IMR-90 (cell line): Measurements from ENCODE around the gene HLA-F. TPM values are rescaled to one million over a fixed set of nuclear protein-coding genes. Genes with fewer than 3 reads are reported as not detected.
A peak's percentile ranks its signal among the peaks of the same experiment; 100 is the strongest.

Experiments used
- ATAC-seq: fragments of 200-7000 bp; cut with Tn5 transposase; 2 replicates; pipeline ENCODE4 v1.9.1; 2020; ENCODE audit warnings: low read depth, mild to moderate bottlenecking, moderate library complexity
- BruUV-seq: library from RNA; stranded (reverse); fragments of 400-500 nt; replicated peaks from 2 replicates; lab custom pipeline; 2021; lab: Mats Ljungman, UMichigan
- CTCF ChIA-PET: fragments of 300-600 bp; formaldehyde crosslinking; extraction: SDS; loops from one replicate; lab custom pipeline; 2021; ENCODE audit warnings: antibody characterized with exemption; lab: Yijun Ruan, JAX
- POLR2A ChIA-PET: fragments of 300-600 bp; sonication (Branson Sonifier 250); formaldehyde crosslinking; loops from one replicate; lab custom pipeline; 2022; ENCODE audit warnings: antibody characterized with exemption; ENCODE audit not compliant: unreplicated experiment; lab: Charles Lee
- DNase-seq: peaks from one replicate; pipeline ENCODE4 v3.0.0; 2013
- H2AFZ ChIP-seq: replicated peaks from 2 replicates; pipeline ENCODE3; 2013; ENCODE audit warnings: low read length, mild to moderate bottlenecking; ENCODE audit not compliant: poor library complexity
- H2AK5ac ChIP-seq: 2 replicates; pipeline ENCODE4 v1.6.1; 2013; ENCODE audit warnings: low read depth, low read length, inconsistent platforms
- H2AK9ac ChIP-seq: replicated peaks from 2 replicates; pipeline ENCODE3; 2013; ENCODE audit warnings: mild to moderate bottlenecking, low read depth, low read length, moderate library complexity; ENCODE audit not compliant: poor library complexity
- H2BK120ac ChIP-seq: 2 replicates; pipeline ENCODE4 v1.6.1; 2013; ENCODE audit warnings: low read depth, low read length, inconsistent platforms
- H2BK15ac ChIP-seq: 3 replicates; pipeline ENCODE4 v1.6.1; 2013; ENCODE audit warnings: low read depth, low read length, inconsistent platforms
- H2BK20ac ChIP-seq: 2 replicates; pipeline ENCODE4 v1.6.1; 2013; ENCODE audit warnings: low read depth, mild to moderate bottlenecking, inconsistent platforms, low read length, moderate library complexity
- H2BK5ac ChIP-seq: 2 replicates; pipeline ENCODE4 v1.6.1; 2013; ENCODE audit warnings: mild to moderate bottlenecking, low read depth, low read length, inconsistent platforms; ENCODE audit not compliant: poor library complexity, severe bottlenecking
- H3K14ac ChIP-seq: replicated peaks from 2 replicates; pipeline ENCODE4 v1.6.1; 2013; ENCODE audit warnings: low read depth, low read length, inconsistent platforms
- H3K18ac ChIP-seq: 2 replicates; pipeline ENCODE4 v1.6.1; 2013; ENCODE audit warnings: low read depth, low read length, control low read depth
- H3K23ac ChIP-seq: 2 replicates; pipeline ENCODE4 v1.6.1; 2013; ENCODE audit warnings: low read depth, low read length, inconsistent platforms
- H3K27ac ChIP-seq: 2 replicates; pipeline ENCODE4 v1.5.1; 2013; ENCODE audit warnings: mild to moderate bottlenecking, control low read depth, low read length; ENCODE audit not compliant: insufficient read depth
- H3K27me3 ChIP-seq: 2 replicates; pipeline ENCODE4 v1.6.1; 2013; ENCODE audit warnings: low read length; ENCODE audit not compliant: control insufficient read depth, insufficient read depth
- H3K36me3 ChIP-seq: 2 replicates; pipeline ENCODE4 v1.6.1; 2013; ENCODE audit warnings: low read length, mixed read lengths; ENCODE audit not compliant: control insufficient read depth, insufficient read depth
- H3K4ac ChIP-seq: 2 replicates; pipeline ENCODE4 v1.6.1; 2013; ENCODE audit warnings: low read depth, low read length, inconsistent platforms
- H3K4me1 ChIP-seq: 2 replicates; pipeline ENCODE4 v1.6.1; 2013; ENCODE audit warnings: low read length, mixed read lengths; ENCODE audit not compliant: control insufficient read depth, insufficient read depth
- H3K4me2 ChIP-seq: 2 replicates; pipeline ENCODE4 v1.6.1; 2013; ENCODE audit warnings: low read depth, mild to moderate bottlenecking, control low read depth, low read length, moderate library complexity
- H3K4me3 ChIP-seq: 2 replicates; pipeline ENCODE4 v1.5.1; 2013; ENCODE audit warnings: low read depth, mild to moderate bottlenecking, control low read depth, low read length, moderate library complexity; ENCODE audit not compliant: insufficient read depth
- H3K56ac ChIP-seq: 2 replicates; pipeline ENCODE4 v1.6.1; 2013; ENCODE audit warnings: low read length, inconsistent platforms; ENCODE audit not compliant: insufficient read depth; ENCODE audit errors: extremely low read depth
- H3K79me1 ChIP-seq, 2 experiments: 2 replicates each; pipeline ENCODE4 v1.6.1; 2013; ENCODE audit warnings: low read length in 2 of 2, inconsistent platforms in 1 of 2, low read depth in 1 of 2
- H3K9ac ChIP-seq: 2 replicates; pipeline ENCODE4 v1.6.1; 2013; ENCODE audit warnings: low read depth, low read length, control low read depth
- H3K9me1 ChIP-seq: 2 replicates; pipeline ENCODE4 v1.6.1; 2013; ENCODE audit warnings: low read length, inconsistent platforms; ENCODE audit not compliant: insufficient read depth
- H3K9me3 ChIP-seq: 2 replicates; pipeline ENCODE4 v1.6.1; 2013; ENCODE audit warnings: low read length; ENCODE audit not compliant: control insufficient read depth, insufficient read depth
- H4K20me1 ChIP-seq: 2 replicates; pipeline ENCODE4 v1.6.1; 2013; ENCODE audit warnings: low read length, inconsistent platforms; ENCODE audit not compliant: insufficient read depth
- H4K5ac ChIP-seq: 2 replicates; pipeline ENCODE4 v1.6.1; 2013; ENCODE audit warnings: mild to moderate bottlenecking, low read depth, low read length, control low read depth
- H4K8ac ChIP-seq, 2 experiments: 2 replicates each; pipeline ENCODE4 v1.6.1; 2013; ENCODE audit warnings: low read depth in 2 of 2, low read length in 2 of 2, control low read depth in 1 of 2, inconsistent platforms in 1 of 2
- H4K91ac ChIP-seq: 2 replicates; pipeline ENCODE4 v1.6.1; 2013; ENCODE audit warnings: low read depth, low read length, inconsistent platforms; ENCODE audit not compliant: insufficient read depth
- BHLHE40 ChIP-seq: fragments of 150-350 bp; IDR thresholded peaks from 2 replicates; pipeline ENCODE4 v1.6.1; 2016; ENCODE audit warnings: mild to moderate bottlenecking, low read depth, low read length
- CEBPB ChIP-seq: IDR thresholded peaks from 2 replicates; pipeline ENCODE4 v1.6.1; 2012; ENCODE audit warnings: low read depth, low read length, improper control_type of control experiment
- CHD1 ChIP-seq: IDR thresholded peaks from 2 replicates; pipeline ENCODE4 v1.6.1; 2012; ENCODE audit warnings: low read depth, low read length, improper control_type of control experiment
- CTCF ChIP-seq: conservative IDR thresholded peaks from 2 replicates; pipeline ENCODE4 v1.5.1; 2012; ENCODE audit warnings: mild to moderate bottlenecking, low read depth, low read length, improper control_type of control experiment
- FOS ChIP-seq: fragments of 150-350 bp; IDR thresholded peaks from 2 replicates; pipeline ENCODE4 v1.6.1; 2016; ENCODE audit warnings: low read depth, low read length
- MAFK ChIP-seq: IDR thresholded peaks from 2 replicates; pipeline ENCODE4 v1.6.1; 2012; ENCODE audit warnings: low read depth, low read length, improper control_type of control experiment
- MAZ ChIP-seq: IDR thresholded peaks from 2 replicates; pipeline ENCODE4 v1.6.1; 2012; ENCODE audit warnings: low read depth, mild to moderate bottlenecking, low read length, improper control_type of control experiment, moderate library complexity, borderline replicate concordance
- MXI1 ChIP-seq: IDR thresholded peaks from 2 replicates; pipeline ENCODE4 v1.6.1; 2012; ENCODE audit warnings: low read depth, mild to moderate bottlenecking, low read length, moderate library complexity, borderline replicate concordance
- NFE2L2 ChIP-seq: fragments of 150-350 bp; IDR thresholded peaks from 2 replicates; pipeline ENCODE4 v1.6.1; 2016; ENCODE audit warnings: low read depth, mild to moderate bottlenecking, low read length
- POLR2A ChIP-seq: IDR thresholded peaks from 2 replicates; pipeline ENCODE4 v1.6.1; 2012; ENCODE audit warnings: mild to moderate bottlenecking, low read depth, low read length
- RAD21 ChIP-seq: IDR thresholded peaks from 2 replicates; pipeline ENCODE4 v1.6.1; 2012; ENCODE audit warnings: low read length, improper control_type of control experiment
- RCOR1 ChIP-seq: IDR thresholded peaks from 2 replicates; pipeline ENCODE4 v1.6.1; 2012; ENCODE audit warnings: mild to moderate bottlenecking, low read length, improper control_type of control experiment; ENCODE audit not compliant: insufficient replicate concordance
- RFX5 ChIP-seq: IDR thresholded peaks from 2 replicates; pipeline ENCODE4 v1.8.0; 2012; ENCODE audit warnings: low read depth, mild to moderate bottlenecking, low read length, moderate library complexity
- SMC3 ChIP-seq: fragments of 150-350 bp; IDR thresholded peaks from 2 replicates; pipeline ENCODE4 v1.6.1; 2016; ENCODE audit warnings: low read depth, mild to moderate bottlenecking, antibody characterized with exemption, low read length, moderate library complexity
- USF2 ChIP-seq: fragments of 150-350 bp; IDR thresholded peaks from 2 replicates; pipeline ENCODE4 v1.6.1; 2017; ENCODE audit warnings: mild to moderate bottlenecking, antibody characterized with exemption, low read length, low read depth
- WGBS, 2 experiments: methylation state at CpG; one replicate each; pipeline versions ENCODE4 v1.1.5 to v1.1.7; 2013; ENCODE audit warnings: missing lambda C conversion rate in 2 of 2; ENCODE audit not compliant: insufficient read length in 1 of 2; ENCODE audit errors: extremely low coverage in 2 of 2; 5-methylcytosine and 5-hydroxymethylcytosine counted together
- dilution Hi-C: fragments of 300-500 bp; cut with HindIII; formaldehyde crosslinking; loops from one replicate; pipeline ENCODE4 v1.14.3; 2018; ENCODE audit warnings: low sequenced_read_pairs; ENCODE audit not compliant: unreplicated experiment
- in situ Hi-C: fragments of 300-500 bp; cut with MboI; formaldehyde crosslinking; loops from 3 replicates; pipeline ENCODE4 v1.14.3; 2019; ENCODE audit warnings: low sequenced_read_pairs, inconsistent platforms, mixed read lengths
- intact Hi-C: fragments of 100-400 bp; cut with micrococcal nuclease; formaldehyde crosslinking; loops from 2 replicates; pipeline ENCODE4 v1.10.0; 2022
- polyA plus RNA-seq, 3 experiments: library from polyadenylated mRNA; depleted of rRNA; stranded (reverse); fragments of >200 nt; gene quantifications; 2 replicates each; pipeline ENCODE4 v1.2.3, GENCODE V29; 2012; ENCODE audit warnings: low replicate concordance in 1 of 3
- total RNA-seq: library from RNA; depleted of rRNA; stranded (reverse); fragments of >200 nt; gene quantifications from 2 replicates; pipeline ENCODE4 v1.2.3, GENCODE V29; 2012
- TF ChIP-seq, protein P1 (sequence below): fragments of 150-350 bp; IDR thresholded peaks from 2 replicates; pipeline ENCODE4 v1.6.1; 2016; ENCODE audit warnings: low read depth, mild to moderate bottlenecking, low read length, moderate library complexity, borderline replicate concordance

Gene HLA-F
- total and polyA plus RNA-seq, 2 of the 4 experiments (the other 2 are of a cell fraction) = not detected

GRCh38 chr6:29745855-29746449, 22.7 kb downstream of the HLA-F start:
- CTCF ChIA-PET = no interaction called here
- H3K4ac ChIP-seq = no peak overlapping the region
- H4K20me1 ChIP-seq = no peaks in the 10 kb centered on the region
- 71% methylated on average over 3 of the region's 4 CpGs; no CpG with 5 or more reads in 1 of the 2 experiments for WGBS, 2 experiments
- no peak overlapping the region for H3K56ac ChIP-seq
- no peak overlapping the region for H4K5ac ChIP-seq
- no peaks in the 10 kb centered on the region for H3K9me1 ChIP-seq
- no peak overlapping the region for H4K91ac ChIP-seq
- no peak overlapping the region for H3K4me3 ChIP-seq
- dilution Hi-C loops (no loop called here), in situ Hi-C loops (loop anchor here (25.0 kb wide), 1 partner anchor 266 kb away; no protein-coding TSS in a partner anchor), intact Hi-C loops (no loop called here)
- no peak overlapping the region for H3K18ac ChIP-seq
- ATAC-seq (no peak), DNase-seq (no peak)
- H3K4me1 ChIP-seq = peaks cover 2% of the 10 kb centered on the region; the same call in 1 of the 2 replicates
- no peak overlapping the region for H3K27ac ChIP-seq
- POLR2A ChIA-PET = no interaction called here
- H3K14ac ChIP-seq = no peak overlapping the region
- H2AFZ ChIP-seq = no peak overlapping the region
- no peak overlapping the region for H2BK5ac ChIP-seq
- H3K4me2 ChIP-seq = no peak overlapping the region
- H3K79me1 ChIP-seq = no peaks in the 10 kb centered on the region
- no peak for TF ChIP-seq RAD21
- no peak for TF ChIP-seq RCOR1
- TF ChIP-seq FOS = no peak
- TF ChIP-seq CTCF = no peak
- TF ChIP-seq NFE2L2 = no peak
- no peak for TF ChIP-seq RFX5
- no peak for TF ChIP-seq CHD1
- no peak for TF ChIP-seq SMC3
- TF ChIP-seq, protein P1, sequence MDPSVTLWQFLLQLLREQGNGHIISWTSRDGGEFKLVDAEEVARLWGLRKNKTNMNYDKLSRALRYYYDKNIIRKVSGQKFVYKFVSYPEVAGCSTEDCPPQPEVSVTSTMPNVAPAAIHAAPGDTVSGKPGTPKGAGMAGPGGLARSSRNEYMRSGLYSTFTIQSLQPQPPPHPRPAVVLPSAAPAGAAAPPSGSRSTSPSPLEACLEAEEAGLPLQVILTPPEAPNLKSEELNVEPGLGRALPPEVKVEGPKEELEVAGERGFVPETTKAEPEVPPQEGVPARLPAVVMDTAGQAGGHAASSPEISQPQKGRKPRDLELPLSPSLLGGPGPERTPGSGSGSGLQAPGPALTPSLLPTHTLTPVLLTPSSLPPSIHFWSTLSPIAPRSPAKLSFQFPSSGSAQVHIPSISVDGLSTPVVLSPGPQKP = no peak
- TF ChIP-seq MAFK = no peak
- no peak for TF ChIP-seq BHLHE40
- TF ChIP-seq POLR2A = no peak
- no peak for TF ChIP-seq MAZ
- no peak for TF ChIP-seq USF2
- TF ChIP-seq CEBPB = no peak
- TF ChIP-seq MXI1 = no peak
- H3K9ac ChIP-seq = no peak overlapping the region
- no peak overlapping the region for H4K8ac ChIP-seq
- no peak overlapping the region for H2AK9ac ChIP-seq
- peaks cover 2% of the 10 kb centered on the region; the same call in 1 of the 2 replicates for H3K36me3 ChIP-seq
- no peaks in the 10 kb centered on the region for H3K9me3 ChIP-seq
- H2BK20ac ChIP-seq = no peak overlapping the region
- H3K27me3 ChIP-seq = no peaks in the 10 kb centered on the region; the same call in 1 of the 2 replicates
- BruUV-seq = no TSS peak
- H2BK120ac ChIP-seq = no peak overlapping the region
- H3K23ac ChIP-seq = no peak overlapping the region
- 0 out of 2 replicates have a peak overlapping the region, but pooled peaks have one; percentile 38 for H2AK5ac ChIP-seq
- H2BK15ac ChIP-seq = no peak overlapping the region
